Measurements from ENCODE around the gene SYT13.

GRCh38 chr11:45246241-45246640 is 39.9 kb downstream of the SYT13 start:
- no peak for TF ChIP-seq GATA2 (IDR thresholded peaks at IDR 0.05; ENCODE audit: low read depth, low read length)
- no peak for TF ChIP-seq GATA3 (IDR thresholded peaks at IDR 0.05; ENCODE audit: low read depth, low read length)

All from SH-SY5Y (cell line).